Esophagus squamous epithelium (tissue), 4 donors: Measurements from ENCODE around the gene CA7.

Experiments used
- POLR2A ChIP-seq, 4 donors: fragments of 450-650 bp; IDR thresholded peaks; one replicate each; pipeline ENCODE4 v1.6.1; 2017; ENCODE audit warnings: antibody characterized with exemption in 4 of 4, mild to moderate bottlenecking in 4 of 4, moderate library complexity in 3 of 4
- TF ChIP-seq, protein P1 (sequence below), 6 experiments: fragments of 450-650 bp in 4 of 6; fragments of 200-600 bp in 2 of 6; sonication (generic) in 2 of 6; IDR thresholded peaks; one replicate each; pipeline ENCODE4 v1.5.1; 2016 to 2019; ENCODE audit warnings: antibody characterized with exemption in 6 of 6, mild to moderate bottlenecking in 4 of 6, moderate library complexity in 4 of 6

DNA sequence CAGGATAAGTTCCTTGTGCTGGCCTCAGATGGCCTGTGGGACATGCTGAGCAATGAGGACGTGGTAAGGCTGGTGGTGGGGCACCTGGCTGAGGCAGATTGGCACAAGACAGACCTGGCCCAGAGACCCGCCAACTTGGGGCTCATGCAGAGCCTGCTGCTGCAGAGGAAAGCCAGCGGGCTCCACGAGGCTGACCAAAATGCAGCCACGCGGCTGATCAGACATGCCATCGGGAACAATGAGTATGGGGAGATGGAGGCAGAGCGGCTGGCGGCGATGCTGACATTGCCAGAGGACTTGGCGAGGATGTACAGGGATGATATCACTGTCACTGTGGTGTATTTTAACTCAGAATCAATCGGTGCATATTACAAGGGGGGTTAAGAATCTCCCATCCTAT is 41.3 kb downstream of the CA7 start:
- no peak for TF ChIP-seq POLR2A (IDR thresholded peaks at IDR 0.05)
- TF ChIP-seq, protein P1, sequence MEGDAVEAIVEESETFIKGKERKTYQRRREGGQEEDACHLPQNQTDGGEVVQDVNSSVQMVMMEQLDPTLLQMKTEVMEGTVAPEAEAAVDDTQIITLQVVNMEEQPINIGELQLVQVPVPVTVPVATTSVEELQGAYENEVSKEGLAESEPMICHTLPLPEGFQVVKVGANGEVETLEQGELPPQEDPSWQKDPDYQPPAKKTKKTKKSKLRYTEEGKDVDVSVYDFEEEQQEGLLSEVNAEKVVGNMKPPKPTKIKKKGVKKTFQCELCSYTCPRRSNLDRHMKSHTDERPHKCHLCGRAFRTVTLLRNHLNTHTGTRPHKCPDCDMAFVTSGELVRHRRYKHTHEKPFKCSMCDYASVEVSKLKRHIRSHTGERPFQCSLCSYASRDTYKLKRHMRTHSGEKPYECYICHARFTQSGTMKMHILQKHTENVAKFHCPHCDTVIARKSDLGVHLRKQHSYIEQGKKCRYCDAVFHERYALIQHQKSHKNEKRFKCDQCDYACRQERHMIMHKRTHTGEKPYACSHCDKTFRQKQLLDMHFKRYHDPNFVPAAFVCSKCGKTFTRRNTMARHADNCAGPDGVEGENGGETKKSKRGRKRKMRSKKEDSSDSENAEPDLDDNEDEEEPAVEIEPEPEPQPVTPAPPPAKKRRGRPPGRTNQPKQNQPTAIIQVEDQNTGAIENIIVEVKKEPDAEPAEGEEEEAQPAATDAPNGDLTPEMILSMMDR (IDR thresholded peaks at IDR 0.05), result no peak
